Left renal pelvis (tissue), 4 donors: ENCODE data around the gene CTAGE6. TPM values are rescaled to one million over a fixed set of nuclear protein-coding genes. Genes with fewer than 3 reads are reported as not detected.
"Not testable (repeated sequence)": the region's sequence is repeated elsewhere in the genome, so short reads cannot be mapped to it uniquely, and the experiment has no call there.

Experiments used
- DNase-seq, 4 donors: peaks; one replicate each; pipeline ENCODE4 v3.0.0-alpha.2; 2013; ENCODE audit warnings: low read depth in 4 of 4, low spot score in 3 of 4
- polyA plus RNA-seq, 4 donors: library from polyadenylated mRNA; unstranded; fragments of 120-200 nt; gene quantifications; one replicate each; pipeline ENCODE4 v1.2.1, GENCODE V29; 2013; ENCODE audit not compliant: insufficient read length in 4 of 4

The CTAGE6 gene
- polyA plus RNA-seq = not detected

DNA sequence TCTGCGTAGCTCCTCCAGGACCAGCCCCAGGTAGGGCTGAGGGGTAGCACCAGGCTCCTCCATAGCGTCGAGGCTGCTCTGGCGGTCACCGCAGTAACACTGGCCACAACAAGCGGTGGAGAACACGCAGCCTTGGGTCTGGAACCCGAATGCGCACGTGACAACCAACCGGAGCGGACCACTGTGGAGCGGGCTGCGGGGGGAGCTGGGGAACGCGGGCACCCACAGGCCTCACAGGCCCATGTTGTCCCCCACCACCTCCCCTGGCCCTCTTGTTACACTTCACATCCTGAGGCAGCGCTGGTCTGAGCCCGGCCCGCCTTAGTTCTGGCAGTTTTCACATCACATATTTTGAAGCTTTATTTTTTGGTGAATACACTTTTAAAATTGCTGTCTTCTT lies at the start of gene CTAGE6:
TSS of gene CTAGE6 (minus strand) at position 101 of the 400 bp plus-strand sequence. CDS start at position 63, 38 bp downstream.
- not testable (repeated sequence) for DNase-seq

GRCh38 chr7:143806664-143807071 lies 49.2 kb upstream of the CTAGE6 start:
- DNase-seq = not testable (repeated sequence)

GRCh38 chr7:143797896-143798290 lies 40.4 kb upstream of the CTAGE6 start:
- not testable (repeated sequence) for DNase-seq

- not testable (repeated sequence) for DNase-seq
Measured at GRCh38 chr7:143797119-143797895, 39.8 kb upstream of the CTAGE6 start.

DNA sequence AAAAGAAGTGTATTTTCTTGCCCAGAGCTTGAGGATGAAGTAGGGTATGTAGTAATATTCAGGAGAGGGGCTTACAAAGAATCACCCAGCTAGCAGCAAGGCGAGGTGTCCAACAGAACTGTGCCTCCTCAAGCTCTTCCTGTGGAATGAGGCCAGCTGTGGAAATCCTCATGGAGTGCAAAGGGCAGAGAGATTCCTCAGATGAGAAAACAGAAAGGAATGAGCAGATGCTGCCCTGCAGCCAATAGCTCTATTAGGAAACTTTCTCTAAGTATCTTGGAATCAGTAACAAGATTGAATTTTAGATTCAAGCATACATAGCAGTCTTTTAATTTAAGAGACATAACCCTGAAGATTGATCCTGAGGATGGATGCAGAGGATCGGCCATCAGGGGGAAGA lies 38.2 kb upstream of the CTAGE6 start:
- DNase-seq = not testable (repeated sequence)

DNA sequence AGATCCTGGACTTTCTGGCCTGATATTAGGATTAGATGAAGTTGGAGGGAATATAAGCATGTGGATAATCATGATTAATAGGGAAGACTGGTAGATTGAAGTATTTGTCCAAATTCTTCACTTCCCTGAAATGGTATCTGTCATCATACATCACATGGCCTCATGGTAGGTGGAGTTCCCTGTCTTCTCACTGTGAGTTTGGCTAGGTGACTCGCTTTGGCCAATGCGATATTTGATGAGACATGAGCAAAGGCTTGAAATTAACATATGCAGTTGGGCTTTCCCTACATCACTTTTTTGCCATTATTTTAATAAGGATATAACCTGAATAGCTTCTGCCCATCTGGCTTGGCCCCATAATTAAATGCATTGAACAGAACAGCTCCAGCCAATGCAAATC lies 35.1 kb upstream of the CTAGE6 start:
- DNase-seq = not testable (repeated sequence)

GRCh38 chr7:143785415-143786182 lies 28.1 kb upstream of the CTAGE6 start:
- not testable (repeated sequence) for DNase-seq

DNA sequence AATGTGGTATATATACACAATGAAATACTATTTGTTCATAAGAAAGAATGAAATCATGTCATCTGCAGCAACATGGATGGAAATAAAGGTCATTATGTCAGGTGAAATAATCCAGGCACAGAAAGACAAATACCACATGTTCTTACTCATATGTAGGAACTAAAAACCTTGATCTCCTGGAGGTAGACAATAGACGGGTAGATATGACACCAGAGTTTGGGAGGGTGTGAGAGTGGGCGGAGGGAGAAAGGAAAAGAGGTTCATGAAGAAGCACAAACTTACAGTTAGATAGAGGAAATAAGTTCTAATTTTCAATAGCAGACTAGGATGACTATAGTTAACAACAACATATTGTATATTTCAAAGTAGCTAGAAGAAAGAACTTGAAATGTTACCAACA lies 22.1 kb upstream of the CTAGE6 start:
- DNase-seq = not testable (repeated sequence)

DNA sequence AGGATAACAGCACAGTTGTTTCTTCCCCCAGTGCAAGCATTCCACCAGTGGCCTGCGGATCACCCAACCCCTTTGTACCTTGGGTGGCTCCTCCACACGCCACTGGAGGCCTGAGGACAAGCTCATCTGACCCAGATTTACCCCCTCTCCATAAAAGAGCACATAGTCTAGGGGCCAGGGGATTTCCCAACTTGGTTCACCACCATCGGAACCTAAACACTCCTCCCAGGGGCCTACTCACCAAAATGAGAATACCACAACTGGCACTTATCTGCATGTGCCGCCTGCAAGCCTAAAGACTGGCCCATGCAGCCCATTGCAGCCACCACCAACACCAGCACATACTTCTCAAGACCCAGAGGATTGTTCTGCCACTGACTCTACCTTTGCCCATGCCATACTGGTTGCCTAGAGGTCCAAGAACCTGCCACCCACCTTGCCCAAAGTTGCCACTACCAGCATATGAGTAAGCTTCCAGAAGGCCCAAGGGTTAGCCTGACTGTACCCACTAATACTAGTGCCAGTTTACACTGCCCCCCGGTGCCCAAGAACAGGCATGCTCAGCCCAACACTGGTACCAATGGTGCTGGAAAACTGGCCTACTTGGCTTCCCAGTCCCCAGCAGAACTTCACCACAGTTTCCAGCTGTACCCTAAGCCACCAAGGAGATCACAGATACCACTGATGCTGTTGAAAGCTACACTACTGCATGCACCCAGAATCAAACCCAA lies 15.4 kb upstream of the CTAGE6 start:
- not testable (repeated sequence) for DNase-seq

DNA sequence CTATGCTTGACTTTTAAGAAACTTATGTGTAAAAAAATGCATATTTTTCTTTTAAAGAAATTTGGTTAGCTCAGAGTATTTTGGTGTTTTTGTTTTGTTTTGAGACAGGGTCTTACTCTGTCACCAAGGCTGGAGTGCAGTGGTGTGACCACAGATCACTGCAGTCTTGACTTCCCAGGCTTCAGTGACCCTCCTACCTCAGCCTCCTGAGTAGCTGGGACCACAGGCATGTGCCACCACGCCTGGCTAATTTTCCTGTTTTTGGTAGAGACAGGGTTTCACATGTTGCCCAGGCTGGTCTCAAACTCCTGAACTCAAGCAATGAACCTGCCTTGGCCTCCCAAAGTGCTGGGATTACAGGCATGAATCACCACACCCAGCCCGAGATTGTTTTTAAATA lies 10.0 kb upstream of the CTAGE6 start:
- DNase-seq = not testable (repeated sequence)

DNA sequence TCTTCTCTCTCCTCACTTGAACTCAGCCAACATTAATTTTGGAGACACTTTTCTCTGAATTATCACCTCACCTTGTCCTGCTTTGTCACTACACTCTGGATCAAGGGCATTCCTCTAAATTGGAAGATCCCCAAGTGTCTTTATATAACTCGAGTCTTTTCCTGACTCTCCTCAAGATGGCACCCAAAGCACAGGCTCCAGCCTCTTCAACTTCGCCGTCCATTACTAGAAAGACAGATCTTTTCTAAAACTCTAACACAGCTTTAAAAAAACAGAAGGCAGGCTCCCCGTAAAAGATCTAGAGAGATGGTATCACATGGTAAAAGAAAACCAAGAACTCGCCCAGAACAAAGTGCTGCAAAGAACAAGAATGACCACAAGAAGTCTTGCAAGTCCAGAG lies 8.2 kb upstream of the CTAGE6 start:
- not testable (repeated sequence) for DNase-seq

GRCh38 chr7:143763065-143763464 lies 5.6 kb upstream of the CTAGE6 start:
- DNase-seq = not testable (repeated sequence)

DNA sequence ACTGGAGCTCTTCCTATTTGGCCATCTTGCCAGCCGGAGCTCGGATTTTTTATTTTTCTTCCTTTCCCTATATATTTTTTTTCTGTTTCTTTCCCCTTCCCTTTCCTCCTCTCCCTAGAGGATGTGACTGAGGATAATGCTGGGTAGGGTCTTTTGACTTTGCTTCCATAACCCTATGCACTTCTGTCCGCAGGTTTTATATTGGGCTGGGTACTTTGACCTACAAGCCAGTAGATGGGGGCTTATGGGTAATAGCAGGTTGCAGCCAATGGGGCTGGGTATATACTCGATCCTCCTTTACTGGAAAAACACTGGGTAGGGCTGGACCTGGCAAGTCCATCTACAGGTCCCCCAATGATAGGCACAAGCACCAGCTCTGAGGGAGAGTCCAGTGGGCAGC lies 12.2 kb downstream of the CTAGE6 start:
- DNase-seq = not testable (repeated sequence)

DNA sequence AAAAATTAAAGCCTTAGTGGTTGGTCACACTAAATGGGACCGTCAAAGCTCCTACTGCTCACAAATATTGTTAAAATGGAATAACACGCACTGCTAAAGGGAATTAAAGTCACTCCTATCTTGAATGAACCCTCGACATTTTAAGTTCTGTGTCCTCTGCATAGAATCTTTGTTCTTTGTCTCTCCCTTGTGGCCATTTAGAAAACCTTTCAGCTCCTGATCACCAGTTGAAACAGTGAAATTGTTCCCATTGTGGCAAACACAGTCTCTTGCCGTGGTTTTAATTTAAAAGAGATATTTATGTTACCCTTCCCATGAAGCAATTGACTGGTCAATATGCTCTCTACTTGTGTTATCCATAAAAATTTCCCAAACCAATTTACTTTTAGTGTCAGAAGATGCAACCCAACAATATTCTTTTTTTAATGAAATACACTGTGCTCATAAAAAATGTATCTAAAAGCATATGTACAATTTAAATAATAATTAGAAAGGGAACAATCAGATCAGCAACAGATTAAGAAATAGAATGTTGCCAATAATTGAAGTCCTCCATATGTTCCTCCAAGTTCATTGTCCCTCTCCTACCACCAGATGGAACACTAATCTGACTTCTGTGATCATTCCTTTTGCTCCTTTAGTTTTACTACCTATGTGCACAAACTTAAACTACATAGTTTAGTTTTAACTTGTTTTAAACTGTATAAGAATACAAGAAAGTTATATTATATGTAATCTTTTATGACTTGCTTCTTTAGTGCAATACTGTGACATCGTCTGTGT lies 20.3 kb downstream of the CTAGE6 start:
- peak; percentile 6 to 11 (median 10) for DNase-seq

- DNase-seq = no peak
Measured at GRCh38 chr7:143735962-143736361, 21.5 kb downstream of the CTAGE6 start.

DNA sequence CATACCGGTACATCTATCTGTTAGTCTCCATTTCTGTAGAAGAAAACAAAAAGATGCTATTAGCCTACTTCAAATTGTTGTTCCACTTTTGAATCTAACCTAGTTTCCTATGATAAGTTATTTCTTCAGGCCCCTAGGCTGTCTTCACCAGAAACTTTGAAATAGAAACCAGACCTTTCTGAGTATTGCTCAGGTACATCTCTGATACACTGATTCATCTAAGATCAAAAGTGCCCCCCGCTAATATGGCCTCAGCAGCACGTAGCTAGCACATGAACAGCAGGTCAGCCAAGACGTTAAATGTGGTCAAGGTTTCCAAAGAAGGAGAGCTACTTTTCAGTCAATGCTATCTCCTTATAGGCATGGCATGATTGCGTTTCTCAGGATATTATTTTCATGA lies 23.6 kb downstream of the CTAGE6 start:
- no peak for DNase-seq

- DNase-seq = no peak
Measured at GRCh38 chr7:143728333-143728862, 29.1 kb downstream of the CTAGE6 start.

- DNase-seq = not testable (repeated sequence)
Measured at GRCh38 chr7:143727561-143727960, 29.9 kb downstream of the CTAGE6 start.

DNA sequence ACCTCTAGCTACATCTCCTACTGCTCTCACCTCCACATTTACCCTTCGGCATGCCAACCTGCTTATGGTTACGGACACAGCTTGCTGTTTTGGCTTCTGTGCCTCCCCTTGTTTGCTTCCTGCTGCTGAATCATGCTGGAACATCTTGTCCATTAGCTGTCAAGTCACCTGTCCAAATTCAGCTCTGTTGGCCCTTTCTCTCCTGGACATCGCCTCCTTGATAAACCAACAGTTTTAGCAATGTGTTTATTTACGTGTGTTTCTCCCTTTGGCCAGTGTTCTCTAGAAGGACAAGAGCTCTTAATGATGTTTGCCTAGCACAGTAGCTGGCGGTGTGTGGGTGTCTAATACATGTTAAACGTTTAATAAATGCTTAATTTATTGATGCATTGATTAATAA lies 31.4 kb downstream of the CTAGE6 start:
- DNase-seq = not testable (repeated sequence)

GRCh38 chr7:143720335-143720734 lies 37.2 kb downstream of the CTAGE6 start:
- DNase-seq = not testable (repeated sequence)
